Caco-2 (cell line): ENCODE data around the gene PPP2R2B. TPM values are rescaled to one million over a fixed set of nuclear protein-coding genes. Genes with fewer than 3 reads are reported as not detected.

Source experiments
- BruUV-seq: library from RNA; stranded (reverse); fragments of 400-500 nt; replicated peaks from 2 replicates; lab custom pipeline; 2021; lab: Mats Ljungman, UMichigan
- CTCF ChIA-PET: fragments of 300-600 bp; sonication (Branson Sonifier 250); formaldehyde crosslinking; loops from one replicate; lab custom pipeline; 2022; ENCODE audit warnings: antibody characterized with exemption; lab: Charles Lee
- POLR2A ChIA-PET: fragments of 300-600 bp; sonication (Branson Sonifier 250); formaldehyde crosslinking; loops from one replicate; lab custom pipeline; 2022; ENCODE audit warnings: antibody characterized with exemption; lab: Charles Lee
- DNase-seq, 2 experiments: peaks; one replicate each; pipeline versions ENCODE4 v3.0.0 to v3.0.0-alpha.2; 2020 to 2022
- H3K27me3 ChIP-seq: replicated peaks from 2 replicates; pipeline ENCODE4 v1.6.0; 2011; ENCODE audit warnings: low read length; ENCODE audit not compliant: control insufficient read depth, insufficient read depth
- H3K36me3 ChIP-seq: 2 replicates; pipeline ENCODE4 v1.5.1; 2011; ENCODE audit warnings: low read length; ENCODE audit not compliant: control insufficient read depth, insufficient read depth
- H3K4me1 ChIP-seq: fragments of 250-450 bp; sonication (Bioruptor Pico); 2 replicates; pipeline ENCODE4 v1.5.1; 2020; ENCODE audit warnings: mild to moderate bottlenecking
- H3K4me3 ChIP-seq: 2 replicates; pipeline ENCODE4 v1.5.1; 2011; ENCODE audit warnings: low read depth, mild to moderate bottlenecking, control low read depth, low read length
- H3K9me3 ChIP-seq: fragments of 250-450 bp; sonication (Bioruptor Pico); 2 replicates; pipeline ENCODE4 v1.5.1; 2020; ENCODE audit warnings: mild to moderate bottlenecking, moderate library complexity
- H3K27ac Mint-ChIP-seq: one replicate; pipeline ENCODE4 v1.8.0; 2022; ENCODE audit warnings: mixed read lengths; ENCODE audit not compliant: unreplicated experiment
- H3K27me3 Mint-ChIP-seq: one replicate; pipeline ENCODE4 v1.8.0; 2022; ENCODE audit warnings: mixed read lengths; ENCODE audit not compliant: insufficient read depth, unreplicated experiment
- H3K36me3 Mint-ChIP-seq: one replicate; pipeline ENCODE4 v1.8.0; 2022; ENCODE audit warnings: mild to moderate bottlenecking, mixed read lengths; ENCODE audit not compliant: insufficient read depth, unreplicated experiment
- H3K4me1 Mint-ChIP-seq: one replicate; pipeline ENCODE4 v1.8.0; 2022; ENCODE audit warnings: low read depth, mixed read lengths; ENCODE audit not compliant: unreplicated experiment
- H3K4me3 Mint-ChIP-seq: one replicate; pipeline ENCODE4 v1.8.0; 2022; ENCODE audit warnings: mild to moderate bottlenecking, moderate library complexity, mixed read lengths; ENCODE audit not compliant: unreplicated experiment
- H3K9me3 Mint-ChIP-seq: one replicate; pipeline ENCODE4 v1.8.0; 2022; ENCODE audit warnings: mixed read lengths; ENCODE audit not compliant: unreplicated experiment
- intact Hi-C: fragments of 100-400 bp; cut with micrococcal nuclease; formaldehyde crosslinking; loops from one replicate; pipeline ENCODE4 v1.10.0; 2022; ENCODE audit not compliant: unreplicated experiment
- total RNA-seq: library from RNA; stranded (reverse); gene quantifications from 2 replicates; pipeline ENCODE4 v1.2.3, GENCODE V29; 2022
- TF ChIP-seq, protein P1 (sequence below), 2 experiments: fragments of 200-600 bp in 1 of 2; IDR thresholded peaks; 1 replicate in 1 of 2; 2 replicates in 1 of 2; pipeline versions ENCODE4 v1.5.1 to v1.8.0; 2011 to 2022; ENCODE audit warnings: antibody characterized with exemption in 1 of 2, control low read depth in 1 of 2, inconsistent platforms in 1 of 2, low read depth in 1 of 2, low read length in 1 of 2, mild to moderate bottlenecking in 1 of 2, moderate library complexity in 1 of 2; ENCODE audit not compliant: insufficient read depth in 1 of 2, severe bottlenecking in 1 of 2, unreplicated experiment in 1 of 2

The PPP2R2B gene
- total RNA-seq, 1 experiment from 2014 or later: 9.8 TPM

DNA sequence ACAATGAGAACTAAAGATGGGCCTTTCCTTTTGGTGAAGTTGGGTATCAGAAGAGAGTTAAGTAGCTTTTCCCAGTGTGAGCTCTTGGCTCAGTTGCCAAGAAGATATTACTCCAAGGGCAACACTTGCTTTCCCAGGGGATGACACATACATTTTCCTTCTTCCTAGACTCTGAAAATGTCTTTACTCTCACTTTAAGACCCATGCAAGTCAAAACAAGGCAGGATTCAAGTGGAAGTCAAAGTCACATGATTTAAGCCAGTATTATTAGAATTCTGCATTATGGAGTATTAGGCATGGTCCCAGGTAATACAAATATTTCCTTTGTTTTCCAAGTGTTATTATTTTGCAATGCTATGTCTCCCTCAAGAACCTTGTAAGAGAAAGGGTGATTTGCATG lies 175.1 kb downstream of the PPP2R2B start:
- no TSS peak for BruUV-seq
- Mint-ChIP-seq H3K4me3 (no peak overlapping the region), H3K36me3 (no peaks in the 10 kb centered on the region), H3K9me3 (no peaks in the 10 kb centered on the region), H3K27me3 (peaks cover 4% of the 10 kb centered on the region), H3K27ac (no peak overlapping the region), H3K4me1 (no peaks in the 10 kb centered on the region)
- no peaks in the 10 kb centered on the region for H3K27me3 ChIP-seq
- no peaks in the 10 kb centered on the region for H3K4me1 ChIP-seq
- CTCF ChIA-PET: no interaction called here
- H3K4me3 ChIP-seq: no peak overlapping the region
- POLR2A ChIA-PET: no interaction called here
- no peak for DNase-seq
- no peaks in the 10 kb centered on the region for H3K9me3 ChIP-seq
- TF ChIP-seq, protein P1, sequence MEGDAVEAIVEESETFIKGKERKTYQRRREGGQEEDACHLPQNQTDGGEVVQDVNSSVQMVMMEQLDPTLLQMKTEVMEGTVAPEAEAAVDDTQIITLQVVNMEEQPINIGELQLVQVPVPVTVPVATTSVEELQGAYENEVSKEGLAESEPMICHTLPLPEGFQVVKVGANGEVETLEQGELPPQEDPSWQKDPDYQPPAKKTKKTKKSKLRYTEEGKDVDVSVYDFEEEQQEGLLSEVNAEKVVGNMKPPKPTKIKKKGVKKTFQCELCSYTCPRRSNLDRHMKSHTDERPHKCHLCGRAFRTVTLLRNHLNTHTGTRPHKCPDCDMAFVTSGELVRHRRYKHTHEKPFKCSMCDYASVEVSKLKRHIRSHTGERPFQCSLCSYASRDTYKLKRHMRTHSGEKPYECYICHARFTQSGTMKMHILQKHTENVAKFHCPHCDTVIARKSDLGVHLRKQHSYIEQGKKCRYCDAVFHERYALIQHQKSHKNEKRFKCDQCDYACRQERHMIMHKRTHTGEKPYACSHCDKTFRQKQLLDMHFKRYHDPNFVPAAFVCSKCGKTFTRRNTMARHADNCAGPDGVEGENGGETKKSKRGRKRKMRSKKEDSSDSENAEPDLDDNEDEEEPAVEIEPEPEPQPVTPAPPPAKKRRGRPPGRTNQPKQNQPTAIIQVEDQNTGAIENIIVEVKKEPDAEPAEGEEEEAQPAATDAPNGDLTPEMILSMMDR (IDR thresholded peaks at IDR 0.05; ENCODE audit: insufficient read depth in 1 of 2, low read depth in 1 of 2, low read length in 1 of 2, severe bottlenecking in 1 of 2, unreplicated experiment in 1 of 2): no peak
- intact Hi-C loops: no loop called here
- H3K36me3 ChIP-seq: no peaks in the 10 kb centered on the region

DNA sequence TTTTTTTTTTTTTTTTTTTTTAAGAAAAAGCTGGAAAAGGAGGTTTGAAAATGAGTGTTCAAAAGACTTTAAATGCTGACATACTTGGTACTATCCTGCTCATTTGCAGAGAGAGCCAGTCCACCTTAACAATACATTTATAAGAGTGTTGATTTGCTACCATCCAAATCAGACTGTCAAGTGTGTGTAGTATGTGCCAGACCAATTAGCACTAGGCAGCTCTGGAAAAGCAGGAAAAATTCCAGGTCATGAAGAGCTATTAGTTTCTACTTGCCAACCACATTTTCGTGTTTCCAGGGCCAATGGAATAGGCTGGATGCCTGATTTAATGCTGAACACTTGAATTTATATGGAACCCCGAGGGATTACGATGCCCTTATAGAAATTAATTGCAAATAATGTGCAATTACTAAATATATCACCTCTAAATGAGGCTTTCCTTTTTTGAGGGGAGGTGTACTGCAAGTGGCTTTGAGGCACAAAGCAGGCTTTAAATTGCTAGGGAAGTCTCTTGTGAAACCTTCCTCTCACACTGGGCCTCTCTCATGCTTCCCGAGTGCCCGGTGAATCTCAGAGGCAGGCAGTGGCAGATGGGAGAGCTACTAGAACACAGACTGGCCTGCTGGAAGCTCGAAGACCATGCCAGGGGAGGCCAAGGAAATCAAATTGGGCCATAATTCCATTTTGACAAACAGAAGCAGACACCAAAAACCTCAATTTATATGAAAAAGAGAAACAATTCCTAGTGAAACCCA lies 178.7 kb downstream of the PPP2R2B start:
- H3K4me1 ChIP-seq: peaks cover 8% of the 10 kb centered on the region
- H3K36me3 ChIP-seq: no peaks in the 10 kb centered on the region
- no peaks in the 10 kb centered on the region for H3K9me3 Mint-ChIP-seq
- no peak overlapping the region for H3K4me3 Mint-ChIP-seq
- no peaks in the 10 kb centered on the region for H3K27me3 Mint-ChIP-seq
- TF ChIP-seq, protein P1 (IDR thresholded peaks at IDR 0.05; ENCODE audit: insufficient read depth in 1 of 2, low read depth in 1 of 2, low read length in 1 of 2, severe bottlenecking in 1 of 2, unreplicated experiment in 1 of 2): no peak
- H3K36me3 Mint-ChIP-seq: no peaks in the 10 kb centered on the region
- no peak overlapping the region for H3K4me3 ChIP-seq
- no peak overlapping the region for H3K27ac Mint-ChIP-seq
- intact Hi-C loops: no loop called here
- no peaks in the 10 kb centered on the region for H3K27me3 ChIP-seq
- no TSS peak for BruUV-seq
- no peak for DNase-seq
- ChIA-PET POLR2A (no interaction called here), CTCF (no interaction called here)
- H3K4me1 Mint-ChIP-seq: no peaks in the 10 kb centered on the region
- H3K9me3 ChIP-seq: no peaks in the 10 kb centered on the region

DNA sequence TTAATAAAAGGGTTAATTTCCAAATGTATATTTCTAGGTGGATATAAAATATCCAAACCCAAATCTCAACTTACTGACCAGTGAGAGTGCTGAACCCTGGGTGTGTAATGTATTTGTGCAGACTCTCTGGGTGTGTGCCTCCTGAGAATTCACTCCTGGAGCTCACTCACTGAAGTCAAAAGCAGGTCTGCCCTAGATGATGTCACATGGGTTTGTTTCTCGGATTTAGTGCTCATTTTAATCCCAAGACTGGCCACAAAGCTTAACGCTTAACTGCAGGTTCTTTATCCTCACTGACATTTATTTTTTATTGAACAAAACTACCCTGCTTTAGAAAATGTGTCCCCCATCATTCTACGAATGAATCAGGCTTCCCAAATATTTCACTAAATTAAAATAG lies 179.4 kb downstream of the PPP2R2B start:
- CTCF ChIA-PET: no interaction called here

More for the DNA sequence above, 179.4 kb downstream of the PPP2R2B start:
- DNase-seq: no peak
- Histone ChIP-seq H3K9me3 (no peaks in the 10 kb centered on the region), H3K36me3 (no peaks in the 10 kb centered on the region), H3K4me1 (peaks cover 8% of the 10 kb centered on the region), H3K4me3 (no peak overlapping the region), H3K27me3 (no peaks in the 10 kb centered on the region)
- H3K4me3 Mint-ChIP-seq: no peak overlapping the region
- H3K9me3 Mint-ChIP-seq: no peaks in the 10 kb centered on the region
- no peaks in the 10 kb centered on the region for H3K36me3 Mint-ChIP-seq
- TF ChIP-seq, protein P1 (IDR thresholded peaks at IDR 0.05; ENCODE audit: insufficient read depth in 1 of 2, low read depth in 1 of 2, low read length in 1 of 2, severe bottlenecking in 1 of 2, unreplicated experiment in 1 of 2): no peak
- intact Hi-C loops: no loop called here
- H3K4me1 Mint-ChIP-seq: no peaks in the 10 kb centered on the region
- H3K27ac Mint-ChIP-seq: no peak overlapping the region
- BruUV-seq: no TSS peak
- POLR2A ChIA-PET: no interaction called here
- no peaks in the 10 kb centered on the region for H3K27me3 Mint-ChIP-seq
